ENCODE measurements around the gene JMJD8. TPM values are rescaled to one million over a fixed set of nuclear protein-coding genes. Genes with fewer than 3 reads are reported as not detected.
A peak's percentile ranks its signal among the peaks of the same experiment; 100 is the strongest.
"Not testable (repeated sequence)": the region's sequence is repeated elsewhere in the genome, so short reads cannot be mapped to it uniquely, and the experiment has no call there.

JMJD8 gene
- total and polyA plus RNA-seq, 12 donors = 50.8 to 137 (median 93.1) TPM

- no peaks in the 10 kb centered on the region for H3K9me3 ChIP-seq (replicated peaks in 1 of 3)
- TF ChIP-seq CTCF (IDR thresholded peaks at IDR 0.05) (no peak), POLR2A (IDR thresholded peaks at IDR 0.05) (no peak)
- H3K27ac ChIP-seq = no peak overlapping the region
- DNase-seq = no peak
- intact Hi-C loops (cut with DNase I) = no loop called here
- peaks cover 24% of the 10 kb centered on the region for H3K27me3 ChIP-seq
- no peaks in the 10 kb centered on the region for H3K36me3 ChIP-seq (replicated peaks in 1 of 2)
- peaks cover 0 to 21% of the 10 kb centered on the region in 2 donors for H3K4me1 ChIP-seq (replicated peaks in 1 of 2)
- H3K4me3 ChIP-seq = no peak overlapping the region
- WGBS, 4 donors = 34 to 47% (median 38%) methylated on average over 2 to 22 of the region's 22 CpGs
These were observed 9.2 kb upstream of the JMJD8 start for GRCh38 chr16:693364-693763.

GRCh38 chr16:692356-693108 lies 8.4 kb upstream of the JMJD8 start:
- DNase-seq = no peak
- H3K9me3 ChIP-seq (replicated peaks in 1 of 3) = no peaks in the 10 kb centered on the region
- H3K4me3 ChIP-seq = no peak overlapping the region
- intact Hi-C loops (cut with DNase I) = no loop called here
- no peak overlapping the region for H3K27ac ChIP-seq
- TF ChIP-seq POLR2A (IDR thresholded peaks at IDR 0.05) (no peak), CTCF (IDR thresholded peaks at IDR 0.05) (no peak)
- WGBS, 4 donors = 60 to 70% (median 66%) methylated on average over 10 of the region's 10 CpGs
- peaks cover 22% of the 10 kb centered on the region for H3K27me3 ChIP-seq
- peaks cover 0 to 21% of the 10 kb centered on the region in 2 donors for H3K4me1 ChIP-seq (replicated peaks in 1 of 2)
- peaks cover 0 to 4% of the 10 kb centered on the region in 2 donors for H3K36me3 ChIP-seq (replicated peaks in 1 of 2)

- WGBS, 4 donors = 83 to 87% (median 85%) methylated on average over 16 of the region's 16 CpGs
- peaks cover 0 to 17% of the 10 kb centered on the region in 2 donors for H3K36me3 ChIP-seq (replicated peaks in 1 of 2)
- intact Hi-C loops (cut with DNase I); H3K27ac ChIP-seq; DNase-seq; H3K9me3 ChIP-seq (replicated peaks in 1 of 3); H3K4me3 ChIP-seq: not testable (repeated sequence)
- H3K27me3 ChIP-seq = peaks cover 22% of the 10 kb centered on the region
- H3K4me1 ChIP-seq (replicated peaks in 1 of 2) = peaks cover 0 to 21% of the 10 kb centered on the region in 2 donors
These were observed 7.1 kb upstream of the JMJD8 start for GRCh38 chr16:691242-691641.

- Histone ChIP-seq H3K4me1 (replicated peaks in 1 of 2) (peaks cover 5 to 25% of the 10 kb centered on the region in 2 donors), H3K4me3 (peak overlapping the region in 3 of 4 donors; percentile 58 to 94 (median 81)), H3K9me3 (replicated peaks in 1 of 3) (no peaks in the 10 kb centered on the region), H3K27me3 (peaks cover 12% of the 10 kb centered on the region), H3K36me3 (replicated peaks in 1 of 2) (peaks cover 0 to 17% of the 10 kb centered on the region in 2 donors), H3K27ac (peak overlapping the region in 3 of 5 donors; percentile 65 to 88 (median 74))
- no peak for DNase-seq
- intact Hi-C loops (cut with DNase I) = no loop called here
- TF ChIP-seq POLR2A (IDR thresholded peaks at IDR 0.05) = no peak
- TF ChIP-seq CTCF (IDR thresholded peaks at IDR 0.05) = no peak
- WGBS, 4 donors = 79 to 90% (median 81%) methylated on average over 7 to 26 of the region's 26 CpGs
These were observed 5.2 kb upstream of the JMJD8 start for GRCh38 chr16:689175-689897.

All from adrenal gland (tissue), 12 donors.